HG02798 (cell line): ENCODE measurements around the gene CIT.

Source experiments
- ATAC-seq: cut with Tn5 transposase; IDR thresholded peaks from one replicate; pipeline ENCODE4 v1.9.1; 2021; ENCODE audit warnings: mild to moderate bottlenecking; ENCODE audit not compliant: unreplicated experiment, poor library complexity

CIT gene

GRCh38 chr12:119681728-119682638 is 195.1 kb downstream of the CIT start:
- peak; percentile 69 for ATAC-seq

DNA sequence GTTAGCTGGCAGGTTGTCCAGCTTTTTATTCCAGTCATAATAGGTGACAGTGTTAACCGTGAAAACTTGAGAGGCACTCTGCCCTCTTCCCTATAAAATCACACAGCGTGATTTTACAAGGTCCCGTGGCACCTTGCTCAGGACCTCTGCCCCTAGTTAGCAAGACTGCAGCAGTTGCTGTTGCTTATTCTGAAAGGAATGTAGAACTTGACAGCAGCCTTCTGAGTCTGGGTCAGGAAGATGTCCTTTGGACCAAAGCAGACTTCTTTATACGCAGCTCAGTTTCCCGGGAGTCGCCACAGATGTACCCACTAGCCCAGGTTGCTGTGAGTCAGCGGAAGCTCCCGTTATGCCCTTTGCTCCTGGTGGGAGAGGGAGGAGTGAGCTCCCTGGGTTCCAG is 196.0 kb downstream of the CIT start:
- ATAC-seq = no peak

- ATAC-seq = no peak
Observed at GRCh38 chr12:119679490-119679889, 197.6 kb downstream of the CIT start.

DNA sequence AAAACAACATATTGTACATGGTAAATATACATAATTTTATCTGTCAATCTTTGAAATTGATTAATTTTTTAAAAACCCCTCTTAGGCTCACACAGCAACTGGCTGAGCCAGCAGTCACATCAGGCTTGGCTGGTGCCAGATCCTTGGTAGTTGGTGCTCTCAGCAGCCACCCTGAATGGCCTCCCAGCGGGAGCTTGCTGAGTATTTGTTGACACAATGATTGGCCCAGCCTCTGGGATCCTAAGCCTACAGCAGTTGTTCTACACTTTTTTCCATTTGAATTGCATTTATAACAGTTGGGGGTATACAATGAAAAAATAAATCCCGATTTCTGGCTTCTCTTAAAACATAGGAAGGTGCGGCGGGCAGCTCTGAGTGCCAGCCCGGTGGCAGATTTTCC is 198.0 kb downstream of the CIT start:
- no peak for ATAC-seq

DNA sequence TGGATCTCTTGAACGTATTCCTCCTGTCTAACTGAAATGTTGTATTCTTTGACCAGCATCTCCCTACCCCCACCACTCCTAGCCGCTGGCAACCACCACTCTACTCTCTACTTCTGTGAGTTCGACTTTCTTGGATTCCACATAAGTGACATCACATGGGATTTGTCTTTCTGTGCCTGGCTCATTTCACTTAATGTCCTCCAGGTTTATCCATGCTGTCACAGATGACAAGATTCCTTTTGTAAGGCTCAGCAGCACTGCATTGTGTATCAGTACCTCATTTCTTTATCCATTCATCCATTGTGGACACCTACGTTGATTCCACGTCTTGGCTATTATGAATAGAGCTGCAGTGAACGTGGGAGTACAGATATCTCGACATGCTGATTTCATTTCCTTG is 198.7 kb downstream of the CIT start:
- no peak for ATAC-seq

DNA sequence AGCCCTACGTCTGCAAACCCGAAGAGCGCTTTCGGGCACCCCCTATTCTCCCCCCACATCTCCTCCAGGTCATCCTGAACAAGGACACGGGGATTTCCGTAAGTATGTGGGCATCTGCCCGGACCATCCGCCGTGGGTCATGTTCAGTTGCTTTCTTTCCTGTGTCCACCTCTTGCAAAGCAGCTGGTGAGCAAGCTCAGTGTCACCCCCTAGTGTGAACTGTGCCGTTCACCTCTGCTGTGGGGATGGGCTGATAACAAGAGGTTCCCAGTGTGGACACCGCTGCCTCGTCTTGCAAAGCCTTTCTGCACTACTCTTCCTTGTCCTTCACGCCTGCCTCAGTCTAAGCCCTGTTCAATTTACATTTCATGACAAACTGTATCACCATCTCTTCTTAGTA is 200.5 kb downstream of the CIT start:
- no peak for ATAC-seq

GRCh38 chr12:119676022-119676421 is 201.1 kb downstream of the CIT start:
- no peak for ATAC-seq

- no peak for ATAC-seq
Observed at GRCh38 chr12:119674560-119674959, 202.6 kb downstream of the CIT start.

DNA sequence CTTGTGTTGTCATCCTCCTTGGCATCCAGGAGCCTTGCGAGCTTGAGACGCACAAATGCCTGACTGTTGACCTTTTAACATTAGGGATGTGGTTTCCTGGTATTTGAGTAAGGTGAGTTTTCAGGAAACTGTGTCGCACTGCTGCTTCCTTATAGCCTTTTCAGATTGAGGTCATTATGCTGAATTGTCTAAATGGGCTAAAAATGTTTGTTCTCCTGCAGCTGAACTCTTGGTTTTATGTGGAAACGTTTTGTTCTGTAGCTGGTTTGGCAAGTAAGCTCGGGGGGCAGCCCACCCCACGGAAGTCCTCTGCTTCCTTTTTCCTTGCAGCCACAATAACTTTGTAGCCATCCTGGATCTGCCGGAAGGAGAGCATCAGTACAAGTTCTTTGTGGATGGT is 203.5 kb downstream of the CIT start:
- no peak for ATAC-seq

DNA sequence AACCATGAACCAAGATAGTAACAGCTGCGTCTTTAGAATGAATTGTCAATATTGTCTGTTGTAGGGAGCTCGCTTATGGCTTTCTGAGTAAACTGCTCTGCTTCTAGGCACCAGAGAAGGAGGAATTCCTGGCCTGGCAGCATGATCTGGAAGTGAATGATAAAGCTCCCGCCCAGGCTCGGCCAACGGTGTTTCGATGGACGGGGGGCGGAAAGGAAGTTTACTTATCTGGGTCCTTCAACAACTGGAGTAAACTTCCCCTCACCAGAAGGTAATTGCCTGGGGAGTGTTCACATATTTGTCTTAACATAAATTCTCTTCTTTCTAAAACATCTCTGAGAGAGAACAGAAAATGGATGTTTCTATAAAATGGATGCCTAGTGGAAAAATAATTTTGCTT is 204.9 kb downstream of the CIT start:
- no peak for ATAC-seq

GRCh38 chr12:119671070-119671469 is 206.1 kb downstream of the CIT start:
- no peak for ATAC-seq

GRCh38 chr12:119669744-119670472 is 207.2 kb downstream of the CIT start:
- no peak for ATAC-seq

GRCh38 chr12:119668324-119668841 is 208.7 kb downstream of the CIT start:
- no peak for ATAC-seq

DNA sequence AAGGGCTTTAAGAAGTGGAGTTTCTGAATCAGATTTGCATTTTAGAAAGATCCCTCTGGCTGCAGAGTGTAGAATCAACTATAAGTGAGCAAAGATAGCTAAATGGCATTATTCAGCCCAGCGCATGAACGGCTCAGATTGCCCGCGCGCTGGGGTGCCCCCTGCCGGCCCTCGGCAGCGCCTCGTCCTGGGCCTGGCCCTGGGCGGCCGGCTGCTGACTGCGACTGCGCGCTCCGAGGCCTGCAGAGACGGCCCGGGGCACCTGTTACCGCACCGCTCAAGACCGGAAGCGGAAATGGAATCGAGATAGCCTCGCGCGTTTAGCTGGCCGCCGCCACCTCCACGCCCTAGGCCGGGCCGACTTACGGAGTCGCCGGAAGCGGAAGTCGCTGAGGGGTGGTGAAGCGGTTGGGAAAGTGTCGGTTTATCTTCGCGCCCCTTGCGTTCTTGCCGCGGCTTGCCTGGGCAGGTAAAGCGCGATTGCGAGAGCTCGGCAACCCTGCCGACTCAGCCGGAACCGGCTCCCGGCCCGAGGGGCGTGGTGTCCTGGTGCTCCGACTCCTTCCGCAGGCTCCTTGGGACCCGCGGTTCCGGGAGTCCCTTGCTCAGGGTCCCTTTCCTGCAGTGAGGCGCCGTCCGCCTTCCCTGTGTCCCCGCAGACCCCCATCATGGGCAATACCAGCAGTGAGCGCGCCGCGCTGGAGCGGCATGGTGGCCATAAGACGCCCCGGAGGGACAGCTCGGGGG is 209.4 kb downstream of the CIT start, which contains the start of gene PRKAB1:
TSS of gene PRKAB1 (plus strand) at position 557 of the 747 bp plus-strand sequence. CDS start at position 669, 112 bp downstream.
- peak; percentile 96 for ATAC-seq

- ATAC-seq = no peak
Observed at GRCh38 chr12:119666900-119667576, 210.1 kb downstream of the CIT start.

GRCh38 chr12:119666226-119666795 is 210.8 kb downstream of the CIT start:
- ATAC-seq = no peak

DNA sequence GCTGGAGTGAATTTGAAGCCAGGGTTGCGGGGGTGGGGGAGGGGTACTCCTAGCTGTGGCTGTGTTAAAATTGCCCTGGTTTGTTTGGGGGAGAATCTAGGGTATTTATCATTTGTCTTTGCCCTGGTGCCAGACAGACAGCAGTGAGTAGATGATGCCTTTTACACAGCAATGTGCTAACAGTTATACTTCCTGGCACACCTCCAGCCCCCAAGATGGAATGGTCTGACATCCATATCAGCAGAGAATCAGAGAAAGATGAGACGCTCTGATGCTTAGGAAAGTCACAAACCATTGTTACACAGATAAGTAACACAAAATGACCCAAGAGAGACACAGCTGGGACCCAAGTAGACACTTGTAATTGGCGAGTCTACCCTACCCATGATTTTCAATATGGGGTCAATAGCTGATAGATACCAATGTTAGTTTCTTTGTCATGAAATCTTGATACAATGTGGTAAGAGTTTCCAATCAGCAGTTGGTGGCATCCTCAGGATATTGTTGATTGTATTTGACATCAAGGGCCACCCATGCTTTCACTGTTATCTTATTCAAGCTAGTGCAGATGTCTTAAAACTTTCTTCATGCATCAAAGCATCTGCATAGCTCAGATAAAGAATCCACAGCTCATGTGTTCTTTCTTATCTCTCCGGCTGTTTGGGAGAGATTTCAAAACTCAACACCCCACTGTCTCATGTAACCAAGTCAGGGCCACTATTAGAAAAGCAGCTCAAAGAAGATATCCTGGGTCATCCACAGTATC is 211.8 kb downstream of the CIT start:
- no peak for ATAC-seq

DNA sequence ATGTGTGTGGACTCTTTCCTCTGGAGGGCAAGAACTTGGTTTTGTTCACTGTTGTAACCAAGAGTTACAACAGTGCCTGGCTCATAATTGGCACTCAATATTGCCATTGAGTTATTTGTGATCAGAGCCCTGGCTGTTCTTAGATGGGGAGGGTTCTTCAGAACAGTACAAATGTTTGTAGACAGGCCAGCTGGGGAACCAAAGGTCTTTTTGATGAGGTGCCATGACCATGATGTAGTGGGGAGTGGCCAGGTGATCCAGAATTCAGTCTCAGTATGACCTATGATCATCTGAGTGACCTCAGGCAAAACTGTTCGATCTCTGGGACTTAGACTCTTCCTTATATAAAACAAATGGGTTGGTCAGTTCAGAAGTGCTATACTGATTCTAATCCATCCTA is 212.5 kb downstream of the CIT start:
- ATAC-seq = no peak

- ATAC-seq = no peak
Observed at GRCh38 chr12:119661882-119662281, 215.2 kb downstream of the CIT start.
